SH-SY5Y (cell line): ENCODE data around the gene MLIP.

ENCODE experiments used
- GATA2 ChIP-seq: IDR thresholded peaks from 2 replicates; pipeline ENCODE4 v1.6.1; 2011; ENCODE audit warnings: mild to moderate bottlenecking, low read depth, low read length
- GATA3 ChIP-seq: IDR thresholded peaks from 2 replicates; pipeline ENCODE4 v1.6.1; 2011; ENCODE audit warnings: low read depth, mild to moderate bottlenecking, low read length, moderate library complexity

The MLIP gene

GRCh38 chr6:54157405-54157804 is 46.2 kb downstream of the MLIP start:
- TF ChIP-seq GATA3, result no peak
- TF ChIP-seq GATA2, result no peak

- TF ChIP-seq GATA3, result no peak
- no peak for TF ChIP-seq GATA2
These were observed 61.8 kb downstream of the MLIP start for GRCh38 chr6:54173089-54173488.

GRCh38 chr6:54179152-54179551 is 67.9 kb downstream of the MLIP start:
- TF ChIP-seq GATA3 (no peak), GATA2 (no peak)

- TF ChIP-seq GATA3 (no peak), GATA2 (no peak)
These were observed 72.4 kb downstream of the MLIP start for GRCh38 chr6:54183616-54184015.

- TF ChIP-seq GATA2 (no peak), GATA3 (no peak)
These were observed 74.6 kb downstream of the MLIP start for GRCh38 chr6:54185885-54186284.

- no peak for TF ChIP-seq GATA3
- no peak for TF ChIP-seq GATA2
These were observed 77.6 kb downstream of the MLIP start for GRCh38 chr6:54188846-54189245.

- no peak for TF ChIP-seq GATA3
- TF ChIP-seq GATA2, result no peak
These were observed 80.2 kb downstream of the MLIP start for GRCh38 chr6:54191461-54191860.

GRCh38 chr6:54192993-54193392 is 81.8 kb downstream of the MLIP start:
- TF ChIP-seq GATA3, result no peak
- no peak for TF ChIP-seq GATA2

GRCh38 chr6:54193560-54193959 is 82.3 kb downstream of the MLIP start:
- TF ChIP-seq GATA3, result no peak
- no peak for TF ChIP-seq GATA2

- TF ChIP-seq GATA3, result no peak
- no peak for TF ChIP-seq GATA2
These were observed 82.8 kb downstream of the MLIP start for GRCh38 chr6:54194067-54194466.

- TF ChIP-seq GATA3 (no peak), GATA2 (no peak)
These were observed 84.4 kb downstream of the MLIP start for GRCh38 chr6:54195637-54196036.

- TF ChIP-seq GATA2, result no peak
- no peak for TF ChIP-seq GATA3
These were observed 85.7 kb downstream of the MLIP start for GRCh38 chr6:54196905-54197304.

- TF ChIP-seq GATA3 (no peak), GATA2 (no peak)
These were observed 86.9 kb downstream of the MLIP start for GRCh38 chr6:54198134-54198533.

GRCh38 chr6:54204921-54205591 is 93.8 kb downstream of the MLIP start:
- TF ChIP-seq GATA3, result no peak
- TF ChIP-seq GATA2, result no peak

GRCh38 chr6:54206510-54206909 is 95.3 kb downstream of the MLIP start:
- no peak for TF ChIP-seq GATA3

- TF ChIP-seq GATA2 (no peak), GATA3 (no peak)
These were observed 103.0 kb downstream of the MLIP start for GRCh38 chr6:54214286-54214685.
